Choroid plexus epithelial cell (primary cell): Measurements from ENCODE around the gene UBC.

Experiments
- DNase-seq: peaks from one replicate; pipeline ENCODE4 v3.0.0-alpha.2; 2010; ENCODE audit warnings: low read depth
- H3K4me3 ChIP-seq: 2 replicates; pipeline ENCODE4 v1.5.1; 2011; ENCODE audit warnings: low read depth, mild to moderate bottlenecking, control low read depth, low read length, moderate library complexity
- CTCF ChIP-seq: conservative IDR thresholded peaks from 2 replicates; pipeline ENCODE4 v1.5.1; 2011; ENCODE audit warnings: low read depth, mild to moderate bottlenecking, control low read depth, inconsistent platforms, low read length, moderate library complexity

UBC gene

GRCh38 chr12:124866883-124867400 is 47.5 kb downstream of the UBC start:
- no peak for DNase-seq
- no peak for TF ChIP-seq CTCF
- H3K4me3 ChIP-seq = no peak overlapping the region

GRCh38 chr12:124866195-124866882 is 48.1 kb downstream of the UBC start:
- DNase-seq = no peak
- no peak overlapping the region for H3K4me3 ChIP-seq
- no peak for TF ChIP-seq CTCF

- DNase-seq = no peak
- no peak overlapping the region for H3K4me3 ChIP-seq
- no peak for TF ChIP-seq CTCF
Observed at GRCh38 chr12:124865728-124866127, 48.7 kb downstream of the UBC start.

GRCh38 chr12:124864326-124864752 is 50.1 kb downstream of the UBC start:
- H3K4me3 ChIP-seq = peak overlapping the region; percentile 51
- DNase-seq = no peak
- no peak for TF ChIP-seq CTCF

GRCh38 chr12:124863416-124864325 is 50.8 kb downstream of the UBC start, which contains the start of gene SCARB1:
TSS of gene SCARB1 (minus strand) at chr12:124863864. CDS start at chr12:124863720, 144 bp downstream.
- DNase-seq = peak; percentile 82
- TF ChIP-seq CTCF = no peak
- H3K4me3 ChIP-seq = peak within 1 kb of the TSS; percentile 80

- DNase-seq = peak; percentile 65
- no peak for TF ChIP-seq CTCF
- peak overlapping the region; percentile 80 for H3K4me3 ChIP-seq
Observed at GRCh38 chr12:124862768-124863415, 51.6 kb downstream of the UBC start.
